Right ventricle myocardium inferior (tissue), 1 donor: ENCODE data around the gene ADRM1. TPM values are rescaled to one million over a fixed set of nuclear protein-coding genes. Genes with fewer than 3 reads are reported as not detected.

ENCODE experiments used
- ATAC-seq: fragments of 200-7000 bp; cut with Tn5 transposase; one replicate; pipeline ENCODE4 v1.9.1; 2020; ENCODE audit warnings: mild to moderate bottlenecking, moderate library complexity
- DNase-seq: peaks from one replicate; pipeline ENCODE4 v3.0.0; 2021; ENCODE audit errors: missing footprints
- intact Hi-C: fragments of 100-400 bp; cut with DNase I; formaldehyde crosslinking; loops from one replicate; pipeline ENCODE4 v1.11.0; 2022
- total RNA-seq: library from RNA; stranded (reverse); fragmentation: NEBNext Ultra II Directional; extraction: Animal tissue kit (Norgen Biotek cat#: 25700); gene quantifications from one replicate; pipeline ENCODE4 v1.2.1, GENCODE V29; 2021
- donor health status: DM: no; HTN: yes; CAD: no; lungs with severe emphysema.

ADRM1 gene
- total RNA-seq, 1 donor from 2014 or later, result 73.9 TPM

- peak; percentile 52 for DNase-seq
- intact Hi-C loops, result loop anchor here (5.0 kb wide), 1 partner anchor 39 kb away; no protein-coding TSS in a partner anchor
- ATAC-seq, result no peak
Measured at GRCh38 chr20:62345681-62346370, 43.0 kb downstream of the ADRM1 start.

- peak; percentile 45 for DNase-seq
- intact Hi-C loops, result loop anchor here (5.0 kb wide), 1 partner anchor 39 kb away; no protein-coding TSS in a partner anchor
- no peak for ATAC-seq
Measured at GRCh38 chr20:62346398-62347150, 43.8 kb downstream of the ADRM1 start.

- DNase-seq (no peak), ATAC-seq (no peak)
- intact Hi-C loops, result loop anchor here (5.0 kb wide), 1 partner anchor 40 kb away; no protein-coding TSS in a partner anchor
Measured at GRCh38 chr20:62347151-62347404, 44.3 kb downstream of the ADRM1 start.

GRCh38 chr20:62347445-62347844 lies 44.6 kb downstream of the ADRM1 start:
- no peak for DNase-seq
- intact Hi-C loops, result loop anchor here (5.0 kb wide), 1 partner anchor 40 kb away; no protein-coding TSS in a partner anchor
- ATAC-seq, result no peak

GRCh38 chr20:62348604-62349003 lies 45.8 kb downstream of the ADRM1 start:
- ATAC-seq, result no peak
- intact Hi-C loops, result loop anchor here (5.0 kb wide), 1 partner anchor 41 kb away; no protein-coding TSS in a partner anchor
- no peak for DNase-seq

- intact Hi-C loops, result loop anchor here (5.0 kb wide), 1 partner anchor 42 kb away; no protein-coding TSS in a partner anchor
- DNase-seq, result no peak
Measured at GRCh38 chr20:62349556-62350097, 46.8 kb downstream of the ADRM1 start.

GRCh38 chr20:62350098-62350628 lies 47.4 kb downstream of the ADRM1 start:
- DNase-seq, result peak; percentile 45
- intact Hi-C loops, result no loop called here
- no peak for ATAC-seq

More at GRCh38 chr20:62349556-62350097, 46.8 kb downstream of the ADRM1 start:
- no peak for ATAC-seq

- intact Hi-C loops, result no loop called here
Measured at GRCh38 chr20:62350629-62351422, 48.0 kb downstream of the ADRM1 start.

GRCh38 chr20:62351469-62352401 lies 48.9 kb downstream of the ADRM1 start:
- intact Hi-C loops, result loop anchor here (2.0 kb wide), 2 partner anchors 15 to 25 kb away; partner anchors contain the start of gene LAMA5
- DNase-seq, result peak; percentile 48
- no peak for ATAC-seq

More at GRCh38 chr20:62350629-62351422, 48.0 kb downstream of the ADRM1 start:
- peak; percentile 41 for DNase-seq
- no peak for ATAC-seq

- DNase-seq (peak; percentile 85), ATAC-seq (peak; percentile 70)
- intact Hi-C loops, result loop anchor here (2.0 kb wide), 2 partner anchors 14 to 24 kb away; partner anchors contain the start of gene LAMA5
Measured at GRCh38 chr20:62352402-62353288, 49.8 kb downstream of the ADRM1 start.

GRCh38 chr20:62353289-62354030 lies 50.7 kb downstream of the ADRM1 start:
- peak; percentile 49 for DNase-seq

GRCh38 chr20:62354031-62354808 lies 51.4 kb downstream of the ADRM1 start:
- ATAC-seq (no peak), DNase-seq (peak; percentile 62)
- intact Hi-C loops, result no loop called here

More at GRCh38 chr20:62353289-62354030, 50.7 kb downstream of the ADRM1 start:
- intact Hi-C loops, result loop anchor here (2.0 kb wide), 2 partner anchors 13 to 23 kb away; partner anchors contain the start of gene LAMA5
- no peak for ATAC-seq

GRCh38 chr20:62354811-62355341 lies 52.1 kb downstream of the ADRM1 start:
- no peak for ATAC-seq
- intact Hi-C loops, result no loop called here
- DNase-seq, result peak; percentile 27

GRCh38 chr20:62355516-62355877 lies 52.7 kb downstream of the ADRM1 start:
- intact Hi-C loops, result no loop called here
- ATAC-seq, result peak; percentile 40
- peak; percentile 69 for DNase-seq
